Liver (tissue), 3 donors: ENCODE data around the gene CYP11A1.

ENCODE experiments used
- CTCF ChIP-seq: fragments of 150-350 bp; IDR thresholded peaks from 2 replicates; pipeline ENCODE4 v1.5.1; 2017; ENCODE audit warnings: improper control_type of control experiment, low read depth, low read length; ENCODE audit not compliant: missing input control
- EGR1 ChIP-seq, 2 donors: IDR thresholded peaks; 2 replicates each; pipeline ENCODE4 v1.6.1; 2016 to 2018; ENCODE audit warnings: antibody characterized with exemption in 2 of 2, low read depth in 2 of 2
- FOXA1 ChIP-seq: IDR thresholded peaks from 2 replicates; pipeline ENCODE4 v1.6.1; 2016; ENCODE audit warnings: antibody characterized with exemption
- JUND ChIP-seq, 2 donors: IDR thresholded peaks; 2 replicates each; pipeline ENCODE4 v1.6.1; 2016; ENCODE audit warnings: antibody characterized with exemption in 2 of 2
- MAX ChIP-seq: IDR thresholded peaks from 2 replicates; pipeline ENCODE4 v1.6.1; 2016; ENCODE audit warnings: antibody characterized with exemption
- RAD21 ChIP-seq, 2 donors: IDR thresholded peaks; 2 replicates each; pipeline ENCODE4 v1.6.1; 2016; ENCODE audit warnings: antibody characterized with exemption in 2 of 2, mild to moderate bottlenecking in 2 of 2
- SP1 ChIP-seq: IDR thresholded peaks from 2 replicates; pipeline ENCODE4 v1.6.1; 2018; ENCODE audit warnings: antibody characterized with exemption, mild to moderate bottlenecking
- TAF1 ChIP-seq: conservative IDR thresholded peaks from 2 replicates; pipeline ENCODE4 v1.6.1; 2016; ENCODE audit warnings: antibody characterized with exemption, mild to moderate bottlenecking
- YY1 ChIP-seq: IDR thresholded peaks from 2 replicates; pipeline ENCODE4 v1.6.1; 2016; ENCODE audit warnings: antibody characterized with exemption, mild to moderate bottlenecking
- donor health status: healthy.
- donor health status: healthy.

GRCh38 chr15:74375303-74375693 is 7.9 kb upstream of the CYP11A1 start:
- no peak for TF ChIP-seq YY1
- TF ChIP-seq CTCF = peak; percentile 81
- TF ChIP-seq TAF1 = no peak
- peak; percentile 69 to 78 for TF ChIP-seq RAD21 (IDR thresholded peaks at IDR 0.05)
- TF ChIP-seq SP1 = no peak
- no peak for TF ChIP-seq MAX
- no peak for TF ChIP-seq FOXA1
- no peak for TF ChIP-seq EGR1 (IDR thresholded peaks at IDR 0.05; ENCODE audit: low read depth in 2 of 2)
- TF ChIP-seq JUND (IDR thresholded peaks at IDR 0.05) = no peak
